ENCODE measurements around the gene ZNF57. TPM values are rescaled to one million over a fixed set of nuclear protein-coding genes. Genes with fewer than 3 reads are reported as not detected.

The ZNF57 gene
- total and polyA plus RNA-seq, 9 of the 15 experiments (the other 6 are each of a cell fraction or from before 2014, with no cell fraction given): 3.9 to 13.5 (median 7.8) TPM

DNA sequence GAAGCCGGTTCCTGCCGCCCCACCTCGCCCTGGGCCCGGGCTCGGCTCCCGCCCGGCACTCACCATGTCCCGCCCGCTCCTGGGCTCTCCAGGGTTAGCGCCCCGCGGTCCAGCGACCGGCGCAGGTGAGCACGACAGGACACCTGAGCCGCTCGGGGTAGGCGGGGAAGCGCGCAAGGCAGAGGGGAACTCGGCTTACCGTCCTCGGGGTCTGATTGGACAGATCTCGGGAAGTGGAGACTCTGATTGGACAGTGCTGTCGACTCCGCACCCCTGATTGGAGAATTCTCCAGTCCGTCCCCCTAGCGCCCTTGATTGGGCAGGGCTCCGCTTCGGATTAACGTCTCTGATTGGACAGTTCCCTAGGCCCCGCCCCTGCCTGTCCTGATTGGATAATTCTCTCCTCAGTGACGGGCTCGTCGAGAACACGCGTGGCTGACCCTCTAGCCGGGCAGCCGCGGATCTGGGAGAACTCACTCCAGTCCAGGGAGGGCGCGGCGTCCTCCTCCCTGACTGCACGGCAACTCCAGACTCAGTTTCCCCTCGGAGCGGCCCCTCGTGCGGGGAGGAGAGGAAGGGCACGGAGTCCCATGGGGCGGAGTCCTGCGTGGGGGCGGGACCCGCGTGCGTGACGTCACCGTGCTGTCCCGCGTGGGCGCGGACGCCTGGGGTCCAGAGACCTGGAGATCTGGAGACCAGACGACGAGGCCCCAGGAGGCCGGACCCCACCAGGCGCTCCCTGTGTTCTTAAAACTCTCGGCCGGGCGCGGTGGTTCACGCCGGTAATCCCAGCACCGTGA is 44.2 kb downstream of the ZNF57 start, which contains the start of gene ZNF77 (continued):
- TF ChIP-seq SRSF9 (IDR thresholded peaks at IDR 0.05; ENCODE audit: borderline replicate concordance, low read depth, low read length) (no peak), MEIS2 (IDR thresholded peaks at IDR 0.05; ENCODE audit: partially characterized antibody) (no peak), THAP12 (CRISPR knock-in tag; IDR thresholded peaks at IDR 0.05) (peak; percentile 49; the same call in 1 of the 2 replicates), ZNF121 (CRISPR knock-in tag; conservative IDR thresholded peaks at IDR 0.05) (no peak), FOXP1 (CRISPR knock-in tag; IDR thresholded peaks at IDR 0.05) (peak; percentile 86), KHSRP (IDR thresholded peaks at IDR 0.05) (peak; percentile 91), MTF1 (CRISPR knock-in tag; IDR thresholded peaks at IDR 0.05; ENCODE audit: borderline replicate concordance) (no peak), ESRRA (IDR thresholded peaks at IDR 0.05; ENCODE audit: borderline replicate concordance, low read depth) (0 out of 2 replicates have a peak, but pooled peaks have one; percentile 18), E2F4 (CRISPR knock-in tag; IDR thresholded peaks at IDR 0.05; ENCODE audit: low read depth) (no peak), SIN3B (IDR thresholded peaks at IDR 0.05; ENCODE audit: low read depth) (peak; percentile 65; the same call in 1 of the 2 replicates), FOXJ3 (CRISPR knock-in tag; IDR thresholded peaks at IDR 0.05) (no peak), RBM14 (IDR thresholded peaks at IDR 0.05; ENCODE audit: borderline replicate concordance, insufficient read depth, low read depth, low read length) (no peak), FIP1L1 (IDR thresholded peaks at IDR 0.05; ENCODE audit: low read depth, low read length, poor library complexity, severe bottlenecking) (peak; percentile 68), SNRNP70 (optimal IDR thresholded peaks at IDR 0.05; ENCODE audit: low read depth, low read length) (no peak), NCOA2 (IDR thresholded peaks at IDR 0.05; ENCODE audit: partially characterized antibody in 2 of 2) (no peak), ETV6 (IDR thresholded peaks at IDR 0.05; ENCODE audit: borderline replicate concordance in 1 of 2, low read depth in 2 of 2, low read length in 1 of 2) (no peak), ETV6 (CRISPR knock-in tag; IDR thresholded peaks at IDR 0.05; ENCODE audit: borderline replicate concordance) (no peak), SNIP1 (IDR thresholded peaks at IDR 0.05; ENCODE audit: low read depth) (no peak), ESRRB (CRISPR knock-in tag; IDR thresholded peaks at IDR 0.05; ENCODE audit: borderline replicate concordance) (no peak), NFXL1 (CRISPR knock-in tag; IDR thresholded peaks at IDR 0.05) (no peak), DIDO1 (tag; IDR thresholded peaks at IDR 0.05; ENCODE audit: low read depth) (no peak), CBX3 (IDR thresholded peaks at IDR 0.05; ENCODE audit: borderline replicate concordance in 1 of 2, low read length in 2 of 2) (peak in 1 of 2 experiments; percentile 37; a peak in 1 of 3 replicates)
- TF ChIP-seq, protein P1, sequence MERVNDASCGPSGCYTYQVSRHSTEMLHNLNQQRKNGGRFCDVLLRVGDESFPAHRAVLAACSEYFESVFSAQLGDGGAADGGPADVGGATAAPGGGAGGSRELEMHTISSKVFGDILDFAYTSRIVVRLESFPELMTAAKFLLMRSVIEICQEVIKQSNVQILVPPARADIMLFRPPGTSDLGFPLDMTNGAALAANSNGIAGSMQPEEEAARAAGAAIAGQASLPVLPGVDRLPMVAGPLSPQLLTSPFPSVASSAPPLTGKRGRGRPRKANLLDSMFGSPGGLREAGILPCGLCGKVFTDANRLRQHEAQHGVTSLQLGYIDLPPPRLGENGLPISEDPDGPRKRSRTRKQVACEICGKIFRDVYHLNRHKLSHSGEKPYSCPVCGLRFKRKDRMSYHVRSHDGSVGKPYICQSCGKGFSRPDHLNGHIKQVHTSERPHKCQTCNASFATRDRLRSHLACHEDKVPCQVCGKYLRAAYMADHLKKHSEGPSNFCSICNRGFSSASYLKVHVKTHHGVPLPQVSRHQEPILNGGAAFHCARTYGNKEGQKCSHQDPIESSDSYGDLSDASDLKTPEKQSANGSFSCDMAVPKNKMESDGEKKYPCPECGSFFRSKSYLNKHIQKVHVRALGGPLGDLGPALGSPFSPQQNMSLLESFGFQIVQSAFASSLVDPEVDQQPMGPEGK (CRISPR knock-in tag; IDR thresholded peaks at IDR 0.05; ENCODE audit: borderline replicate concordance): no peak

Data from K562 (cell line).